ENCODE measurements around the gene RAB8B. TPM values are rescaled to one million over a fixed set of nuclear protein-coding genes. Genes with fewer than 3 reads are reported as not detected.

The RAB8B gene
- total and polyA plus RNA-seq, 9 of the 15 experiments (the other 6 are each of a cell fraction or from before 2014, with no cell fraction given): 7.8 to 32.1 (median 24.2) TPM

DNA sequence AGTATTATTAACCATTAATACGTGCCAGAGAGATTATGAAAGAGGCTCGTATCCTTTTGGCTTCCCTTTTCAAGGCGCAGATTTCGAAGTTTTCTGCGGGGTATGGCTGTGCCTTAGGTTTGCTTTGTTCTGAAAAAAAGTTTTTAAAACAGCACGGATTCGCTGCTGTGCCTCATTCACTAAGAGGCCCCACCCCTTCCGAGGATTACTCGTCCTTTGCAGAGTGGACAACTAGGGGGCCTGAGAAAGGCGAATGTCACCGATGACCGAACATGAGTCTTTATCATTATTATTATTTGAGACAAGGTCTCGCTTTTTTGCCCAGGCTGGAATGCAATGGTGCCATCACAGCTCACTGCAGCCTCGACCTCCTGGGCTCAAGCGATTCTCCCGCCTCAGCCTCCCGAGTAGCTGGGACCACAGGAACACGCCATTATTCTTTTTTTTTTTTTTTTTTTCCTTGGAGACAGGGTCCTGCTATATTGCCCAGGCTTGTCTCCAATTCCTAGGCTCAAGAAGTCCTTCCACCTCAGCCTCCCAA, 31.4 kb upstream of the RAB8B start (continued):
- TF ChIP-seq PTRF (tag; IDR thresholded peaks at IDR 0.05) (0 out of 2 replicates have a peak, but pooled peaks have one; percentile 9), L3MBTL2 (IDR thresholded peaks at IDR 0.05) (peak; percentile 10; the same call in 1 of the 2 replicates), ZNF589 (CRISPR knock-in tag; IDR thresholded peaks at IDR 0.05; ENCODE audit: low read depth) (0 out of 2 replicates have a peak, but pooled peaks have one; percentile 1), FOSL1 (tag; conservative IDR thresholded peaks at IDR 0.05) (peak; percentile 1; the same call in 1 of the 2 replicates), HDAC2 (IDR thresholded peaks at IDR 0.05) (0 out of 2 replicates have a peak, but pooled peaks have one; percentile 31)
- TF ChIP-seq, protein P1, sequence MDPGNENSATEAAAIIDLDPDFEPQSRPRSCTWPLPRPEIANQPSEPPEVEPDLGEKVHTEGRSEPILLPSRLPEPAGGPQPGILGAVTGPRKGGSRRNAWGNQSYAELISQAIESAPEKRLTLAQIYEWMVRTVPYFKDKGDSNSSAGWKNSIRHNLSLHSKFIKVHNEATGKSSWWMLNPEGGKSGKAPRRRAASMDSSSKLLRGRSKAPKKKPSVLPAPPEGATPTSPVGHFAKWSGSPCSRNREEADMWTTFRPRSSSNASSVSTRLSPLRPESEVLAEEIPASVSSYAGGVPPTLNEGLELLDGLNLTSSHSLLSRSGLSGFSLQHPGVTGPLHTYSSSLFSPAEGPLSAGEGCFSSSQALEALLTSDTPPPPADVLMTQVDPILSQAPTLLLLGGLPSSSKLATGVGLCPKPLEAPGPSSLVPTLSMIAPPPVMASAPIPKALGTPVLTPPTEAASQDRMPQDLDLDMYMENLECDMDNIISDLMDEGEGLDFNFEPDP (CRISPR knock-in tag; IDR thresholded peaks at IDR 0.05): no peak
- TF ChIP-seq, protein P2, sequence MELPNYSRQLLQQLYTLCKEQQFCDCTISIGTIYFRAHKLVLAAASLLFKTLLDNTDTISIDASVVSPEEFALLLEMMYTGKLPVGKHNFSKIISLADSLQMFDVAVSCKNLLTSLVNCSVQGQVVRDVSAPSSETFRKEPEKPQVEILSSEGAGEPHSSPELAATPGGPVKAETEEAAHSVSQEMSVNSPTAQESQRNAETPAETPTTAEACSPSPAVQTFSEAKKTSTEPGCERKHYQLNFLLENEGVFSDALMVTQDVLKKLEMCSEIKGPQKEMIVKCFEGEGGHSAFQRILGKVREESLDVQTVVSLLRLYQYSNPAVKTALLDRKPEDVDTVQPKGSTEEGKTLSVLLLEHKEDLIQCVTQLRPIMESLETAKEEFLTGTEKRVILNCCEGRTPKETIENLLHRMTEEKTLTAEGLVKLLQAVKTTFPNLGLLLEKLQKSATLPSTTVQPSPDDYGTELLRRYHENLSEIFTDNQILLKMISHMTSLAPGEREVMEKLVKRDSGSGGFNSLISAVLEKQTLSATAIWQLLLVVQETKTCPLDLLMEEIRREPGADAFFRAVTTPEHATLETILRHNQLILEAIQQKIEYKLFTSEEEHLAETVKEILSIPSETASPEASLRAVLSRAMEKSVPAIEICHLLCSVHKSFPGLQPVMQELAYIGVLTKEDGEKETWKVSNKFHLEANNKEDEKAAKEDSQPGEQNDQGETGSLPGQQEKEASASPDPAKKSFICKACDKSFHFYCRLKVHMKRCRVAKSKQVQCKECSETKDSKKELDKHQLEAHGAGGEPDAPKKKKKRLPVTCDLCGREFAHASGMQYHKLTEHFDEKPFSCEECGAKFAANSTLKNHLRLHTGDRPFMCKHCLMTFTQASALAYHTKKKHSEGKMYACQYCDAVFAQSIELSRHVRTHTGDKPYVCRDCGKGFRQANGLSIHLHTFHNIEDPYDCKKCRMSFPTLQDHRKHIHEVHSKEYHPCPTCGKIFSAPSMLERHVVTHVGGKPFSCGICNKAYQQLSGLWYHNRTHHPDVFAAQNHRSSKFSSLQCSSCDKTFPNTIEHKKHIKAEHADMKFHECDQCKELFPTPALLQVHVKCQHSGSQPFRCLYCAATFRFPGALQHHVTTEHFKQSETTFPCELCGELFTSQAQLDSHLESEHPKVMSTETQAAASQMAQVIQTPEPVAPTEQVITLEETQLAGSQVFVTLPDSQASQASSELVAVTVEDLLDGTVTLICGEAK (IDR thresholded peaks at IDR 0.05): 0 out of 2 replicates have a peak, but pooled peaks have one; percentile 19
- TF ChIP-seq, protein P2 (CRISPR knock-in tag; IDR thresholded peaks at IDR 0.05): no peak
- TF ChIP-seq, protein P3, sequence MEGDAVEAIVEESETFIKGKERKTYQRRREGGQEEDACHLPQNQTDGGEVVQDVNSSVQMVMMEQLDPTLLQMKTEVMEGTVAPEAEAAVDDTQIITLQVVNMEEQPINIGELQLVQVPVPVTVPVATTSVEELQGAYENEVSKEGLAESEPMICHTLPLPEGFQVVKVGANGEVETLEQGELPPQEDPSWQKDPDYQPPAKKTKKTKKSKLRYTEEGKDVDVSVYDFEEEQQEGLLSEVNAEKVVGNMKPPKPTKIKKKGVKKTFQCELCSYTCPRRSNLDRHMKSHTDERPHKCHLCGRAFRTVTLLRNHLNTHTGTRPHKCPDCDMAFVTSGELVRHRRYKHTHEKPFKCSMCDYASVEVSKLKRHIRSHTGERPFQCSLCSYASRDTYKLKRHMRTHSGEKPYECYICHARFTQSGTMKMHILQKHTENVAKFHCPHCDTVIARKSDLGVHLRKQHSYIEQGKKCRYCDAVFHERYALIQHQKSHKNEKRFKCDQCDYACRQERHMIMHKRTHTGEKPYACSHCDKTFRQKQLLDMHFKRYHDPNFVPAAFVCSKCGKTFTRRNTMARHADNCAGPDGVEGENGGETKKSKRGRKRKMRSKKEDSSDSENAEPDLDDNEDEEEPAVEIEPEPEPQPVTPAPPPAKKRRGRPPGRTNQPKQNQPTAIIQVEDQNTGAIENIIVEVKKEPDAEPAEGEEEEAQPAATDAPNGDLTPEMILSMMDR (IDR thresholded peaks at IDR 0.05 in 2 of 3, conservative IDR thresholded peaks at IDR 0.05 in 1 of 3; ENCODE audit: insufficient read depth in 2 of 3, low read depth in 1 of 3, low read length in 3 of 3): peak in 2 of 3 experiments; percentile 2 to 35; a peak in 3 of 6 replicates
